Parathyroid adenoma (tissue), 2 donors: Measurements from ENCODE around the gene ETFA.

Source experiments
- H2AFZ ChIP-seq: fragments of 300-600 bp; sonication (generic); one replicate; pipeline ENCODE4 v1.7.0; 2017; ENCODE audit warnings: antibody characterized with exemption, mild to moderate bottlenecking
- H3K27ac ChIP-seq: fragments of 300-600 bp; sonication (generic); one replicate; pipeline ENCODE4 v1.7.0; 2017
- H3K27me3 ChIP-seq: fragments of 300-600 bp; sonication (generic); one replicate; pipeline ENCODE4 v1.7.0; 2017; ENCODE audit warnings: low read length; ENCODE audit not compliant: control insufficient read depth, insufficient read depth
- H3K36me3 ChIP-seq: fragments of 300-600 bp; sonication (generic); one replicate; pipeline ENCODE4 v1.7.0; 2017; ENCODE audit warnings: low read length; ENCODE audit not compliant: control insufficient read depth, insufficient read depth
- H3K4me1 ChIP-seq: fragments of 300-600 bp; sonication (generic); one replicate; pipeline ENCODE4 v1.7.0; 2017; ENCODE audit warnings: control low read depth
- H3K4me2 ChIP-seq: fragments of 300-600 bp; sonication (generic); one replicate; pipeline ENCODE4 v1.7.0; 2017; ENCODE audit warnings: low read length
- H3K4me3 ChIP-seq: fragments of 300-600 bp; sonication (generic); one replicate; pipeline ENCODE4 v1.7.0; 2017; ENCODE audit warnings: low read depth, low read length
- H3K79me2 ChIP-seq: fragments of 300-600 bp; sonication (generic); one replicate; pipeline ENCODE4 v1.7.0; 2017; ENCODE audit warnings: control low read depth
- H3K9ac ChIP-seq: fragments of 300-600 bp; sonication (generic); one replicate; pipeline ENCODE4 v1.7.0; 2017; ENCODE audit warnings: mild to moderate bottlenecking
- H3K9me3 ChIP-seq: fragments of 300-600 bp; sonication (generic); one replicate; pipeline ENCODE4 v1.7.0; 2017; ENCODE audit warnings: low read length; ENCODE audit not compliant: control insufficient read depth
- CTCF ChIP-seq: fragments of 300-600 bp; sonication (generic); IDR thresholded peaks from one replicate; pipeline ENCODE4 v1.7.0; 2017; ENCODE audit warnings: antibody characterized with exemption, mild to moderate bottlenecking
- donor health status: primary hyperparathyroidism.

The ETFA gene

GRCh38 chr15:76311100-76311953, at the start of gene ETFA:
Gene ETFA (minus strand): TSS chr15:76311469. CDS start chr15:76311388, 81 bp downstream.
- peak within 1 kb of the TSS; percentile 92 for H2AFZ ChIP-seq
- H3K9ac ChIP-seq: peak within 1 kb of the TSS; percentile 61
- H3K4me1 ChIP-seq: no peaks in the 10 kb centered on the region
- H3K27me3 ChIP-seq: no peaks in the 10 kb centered on the region
- no peaks in the 10 kb centered on the region for H3K9me3 ChIP-seq
- TF ChIP-seq CTCF: no peak
- H3K4me2 ChIP-seq: peak within 1 kb of the TSS; percentile 96
- no peaks in the 10 kb centered on the region for H3K36me3 ChIP-seq
- peak within 1 kb of the TSS; percentile 93 for H3K4me3 ChIP-seq
- H3K79me2 ChIP-seq: peaks cover 3% of the 10 kb centered on the region
- H3K27ac ChIP-seq: peak within 1 kb of the TSS; percentile 69

GRCh38 chr15:76360416-76360815, 49.1 kb upstream of the ETFA start:
- Histone ChIP-seq H3K79me2 (no peaks in the 10 kb centered on the region), H3K9me3 (no peaks in the 10 kb centered on the region), H2AFZ (no peak overlapping the region), H3K27me3 (no peaks in the 10 kb centered on the region), H3K4me1 (no peaks in the 10 kb centered on the region), H3K36me3 (no peaks in the 10 kb centered on the region), H3K9ac (no peak overlapping the region), H3K4me2 (no peak overlapping the region), H3K4me3 (no peak overlapping the region), H3K27ac (no peak overlapping the region)
- TF ChIP-seq CTCF: no peak

- no peaks in the 10 kb centered on the region for H3K9me3 ChIP-seq
- no peak overlapping the region for H3K4me3 ChIP-seq
- no peak for TF ChIP-seq CTCF
- H3K36me3 ChIP-seq: no peaks in the 10 kb centered on the region
- H3K4me2 ChIP-seq: no peak overlapping the region
- H3K27me3 ChIP-seq: no peaks in the 10 kb centered on the region
- H3K4me1 ChIP-seq: no peaks in the 10 kb centered on the region
- no peaks in the 10 kb centered on the region for H3K79me2 ChIP-seq
- no peak overlapping the region for H3K9ac ChIP-seq
- H3K27ac ChIP-seq: no peak overlapping the region
- H2AFZ ChIP-seq: no peak overlapping the region
These were observed 47.9 kb upstream of the ETFA start for GRCh38 chr15:76359152-76359551.

GRCh38 chr15:76358453-76358852, 47.2 kb upstream of the ETFA start:
- TF ChIP-seq CTCF: no peak
- Histone ChIP-seq H3K4me1 (no peaks in the 10 kb centered on the region), H3K9me3 (no peaks in the 10 kb centered on the region), H3K9ac (no peak overlapping the region), H3K27ac (no peak overlapping the region), H3K4me3 (no peak overlapping the region), H3K4me2 (no peak overlapping the region), H3K79me2 (no peaks in the 10 kb centered on the region), H2AFZ (no peak overlapping the region), H3K27me3 (no peaks in the 10 kb centered on the region), H3K36me3 (no peaks in the 10 kb centered on the region)
